H4 (cell line): ENCODE results near the gene FCGR3A. TPM values are rescaled to one million over a fixed set of nuclear protein-coding genes. Genes with fewer than 3 reads are reported as not detected.

Experiments used
- DNase-seq: peaks from one replicate; pipeline ENCODE4 v3.0.0-alpha.2; 2015; ENCODE audit warnings: low spot score
- total RNA-seq: library from RNA; depleted of rRNA; stranded (reverse); fragments of >200 nt; shearing (Covaris generic); gene quantifications from 2 replicates; pipeline ENCODE4 v1.2.3, GENCODE V29; 2014; rRNA removed

FCGR3A gene
- total RNA-seq, 1 experiment from 2014 or later: not detected

- DNase-seq: peak; percentile 76
Measured at GRCh38 chr1:161502641-161503393, 46.8 kb downstream of the FCGR3A start.

DNA sequence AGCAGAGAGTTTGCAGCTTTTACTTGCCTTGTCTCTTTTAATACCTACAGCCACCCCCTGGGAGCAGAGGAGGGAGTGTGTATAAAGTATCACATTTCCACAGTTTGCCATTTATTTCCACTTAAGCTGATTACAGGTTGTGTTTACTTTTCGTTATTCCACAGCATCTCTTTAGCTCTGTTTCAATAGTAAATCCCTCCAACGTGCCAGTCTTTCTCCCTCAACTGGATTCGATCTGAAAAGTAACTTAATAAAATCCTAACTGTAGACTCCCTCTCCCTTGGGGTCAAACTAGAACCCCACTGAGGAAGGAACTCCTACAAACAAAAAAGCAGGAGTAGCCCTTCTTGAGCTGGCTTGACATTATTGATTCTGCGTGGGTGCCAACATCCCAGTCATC is 47.4 kb downstream of the FCGR3A start:
- DNase-seq: no peak

GRCh38 chr1:161501234-161501633 is 48.4 kb downstream of the FCGR3A start:
- no peak for DNase-seq

GRCh38 chr1:161499099-161500039 is 50.2 kb downstream of the FCGR3A start:
- no peak for DNase-seq

- DNase-seq: no peak
Measured at GRCh38 chr1:161498646-161499045, 51.0 kb downstream of the FCGR3A start.

GRCh38 chr1:161497961-161498360 is 51.7 kb downstream of the FCGR3A start:
- no peak for DNase-seq

GRCh38 chr1:161495490-161495889 is 54.1 kb downstream of the FCGR3A start:
- no peak for DNase-seq

GRCh38 chr1:161494091-161494735 is 55.4 kb downstream of the FCGR3A start:
- no peak for DNase-seq

GRCh38 chr1:161492827-161493226 is 56.8 kb downstream of the FCGR3A start:
- no peak for DNase-seq

Other genes with a start within 250 kb of the FCGR3A start
- gene MPZ, start 239.8 kb downstream of the FCGR3A start, total RNA-seq: 0.27 and 0.39 TPM in 2 replicates
- gene SDHC, start 235.4 kb downstream of the FCGR3A start, total RNA-seq: 33.2 and 42.6 TPM in 2 replicates
- gene CFAP126, start 181.9 kb downstream of the FCGR3A start, total RNA-seq: not detected in 2 replicates
- 10.1 and 11.0 TPM in 2 replicates for gene FCGR2A, start 44.4 kb downstream of the FCGR3A start, total RNA-seq
- 0.15 and 0.16 TPM in 2 replicates for gene HSPA6, start 25.3 kb downstream of the FCGR3A start, total RNA-seq
- not detected in 2 replicates for gene FCGR3B, start 81.4 kb upstream of the FCGR3A start, total RNA-seq
- gene FCGR2B, start 113.3 kb upstream of the FCGR3A start, total RNA-seq: not detected in 2 replicates
- gene FCRLA, start 157.4 kb upstream of the FCGR3A start, total RNA-seq: not detected in 2 replicates
- 0.45 and 0.51 TPM in 2 replicates for gene FCRLB, start 171.7 kb upstream of the FCGR3A start, total RNA-seq
- gene DUSP12, start 200.0 kb upstream of the FCGR3A start, total RNA-seq: 42.5 and 44.2 TPM in 2 replicates
- gene ATF6, start 216.5 kb upstream of the FCGR3A start, total RNA-seq: 27.1 and 28.8 TPM in 2 replicates